ENCODE measurements around the gene LILRB1.

DNA sequence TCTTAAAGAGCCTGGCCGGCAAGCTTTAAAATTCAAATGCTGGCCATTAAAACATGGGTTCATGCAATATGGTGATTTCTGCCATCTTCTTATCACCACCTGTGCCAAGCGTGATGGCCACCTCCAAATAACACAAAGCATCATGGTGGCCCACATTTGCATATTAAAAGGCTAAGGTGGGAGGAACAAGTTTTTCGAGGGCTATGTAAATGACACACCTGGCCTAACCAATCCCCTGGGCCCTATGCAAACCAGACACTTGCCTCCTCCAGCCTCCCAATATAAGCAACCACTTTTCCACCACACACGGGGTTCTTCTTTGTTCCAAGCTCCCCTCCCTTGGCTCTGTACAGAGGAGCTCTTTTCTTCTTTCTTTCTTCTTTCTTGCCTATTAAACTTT lies 46.9 kb downstream of the LILRB1 start:
- no peak for TF ChIP-seq NELFE (IDR thresholded peaks at IDR 0.05; ENCODE audit: insufficient read depth, insufficient read length)
- TF ChIP-seq, protein P1, sequence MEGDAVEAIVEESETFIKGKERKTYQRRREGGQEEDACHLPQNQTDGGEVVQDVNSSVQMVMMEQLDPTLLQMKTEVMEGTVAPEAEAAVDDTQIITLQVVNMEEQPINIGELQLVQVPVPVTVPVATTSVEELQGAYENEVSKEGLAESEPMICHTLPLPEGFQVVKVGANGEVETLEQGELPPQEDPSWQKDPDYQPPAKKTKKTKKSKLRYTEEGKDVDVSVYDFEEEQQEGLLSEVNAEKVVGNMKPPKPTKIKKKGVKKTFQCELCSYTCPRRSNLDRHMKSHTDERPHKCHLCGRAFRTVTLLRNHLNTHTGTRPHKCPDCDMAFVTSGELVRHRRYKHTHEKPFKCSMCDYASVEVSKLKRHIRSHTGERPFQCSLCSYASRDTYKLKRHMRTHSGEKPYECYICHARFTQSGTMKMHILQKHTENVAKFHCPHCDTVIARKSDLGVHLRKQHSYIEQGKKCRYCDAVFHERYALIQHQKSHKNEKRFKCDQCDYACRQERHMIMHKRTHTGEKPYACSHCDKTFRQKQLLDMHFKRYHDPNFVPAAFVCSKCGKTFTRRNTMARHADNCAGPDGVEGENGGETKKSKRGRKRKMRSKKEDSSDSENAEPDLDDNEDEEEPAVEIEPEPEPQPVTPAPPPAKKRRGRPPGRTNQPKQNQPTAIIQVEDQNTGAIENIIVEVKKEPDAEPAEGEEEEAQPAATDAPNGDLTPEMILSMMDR (IDR thresholded peaks at IDR 0.05 in 2 of 3, conservative IDR thresholded peaks at IDR 0.05 in 1 of 3; ENCODE audit: insufficient read depth in 2 of 3, low read depth in 1 of 3, low read length in 3 of 3), result no peak
- TF ChIP-seq, protein P2, sequence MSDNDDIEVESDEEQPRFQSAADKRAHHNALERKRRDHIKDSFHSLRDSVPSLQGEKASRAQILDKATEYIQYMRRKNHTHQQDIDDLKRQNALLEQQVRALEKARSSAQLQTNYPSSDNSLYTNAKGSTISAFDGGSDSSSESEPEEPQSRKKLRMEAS (CRISPR knock-in tag; IDR thresholded peaks at IDR 0.05), result no peak
